KMS-11 (cell line): Measurements from ENCODE around the gene CDK5RAP2.

Experiments used
- H2AFZ ChIP-seq: fragments of 200-600 bp; sonication (generic); 2 replicates; pipeline ENCODE4 v1.6.1; 2016; ENCODE audit warnings: antibody characterized with exemption, mixed run types, low read depth
- H3K27ac ChIP-seq: fragments of 200-600 bp; sonication (generic); 2 replicates; pipeline ENCODE4 v1.6.1; 2016; ENCODE audit warnings: mild to moderate bottlenecking, mixed run types
- H3K27me3 ChIP-seq: fragments of 200-600 bp; sonication (generic); 2 replicates; pipeline ENCODE4 v1.6.1; 2017; ENCODE audit warnings: mild to moderate bottlenecking, low read depth, mixed run types, moderate library complexity; ENCODE audit not compliant: insufficient read depth
- H3K36me3 ChIP-seq: fragments of 200-600 bp; sonication (generic); 2 replicates; pipeline ENCODE4 v1.6.1; 2017; ENCODE audit warnings: mild to moderate bottlenecking, mixed run types; ENCODE audit not compliant: insufficient read depth
- H3K4me1 ChIP-seq: fragments of 200-600 bp; sonication (generic); 2 replicates; pipeline ENCODE4 v1.6.1; 2016; ENCODE audit warnings: mild to moderate bottlenecking, low read depth, mixed run types; ENCODE audit not compliant: poor library complexity, severe bottlenecking
- H3K4me2 ChIP-seq: fragments of 200-600 bp; sonication (generic); 2 replicates; pipeline ENCODE4 v1.7.0; 2016; ENCODE audit warnings: mild to moderate bottlenecking, mixed run types
- H3K4me3 ChIP-seq: fragments of 200-600 bp; sonication (generic); IDR thresholded peaks from 2 replicates; pipeline ENCODE4 v1.6.1; 2017; ENCODE audit warnings: low read depth, low read length, mixed read lengths; ENCODE audit not compliant: insufficient read depth
- H3K79me2 ChIP-seq: fragments of 200-600 bp; sonication (generic); 2 replicates; pipeline ENCODE4 v1.6.1; 2016; ENCODE audit warnings: low read depth, mixed run types; ENCODE audit not compliant: insufficient read depth
- H3K9ac ChIP-seq: fragments of 200-600 bp; sonication (generic); 2 replicates; pipeline ENCODE4 v1.6.1; 2016; ENCODE audit warnings: mild to moderate bottlenecking, mixed run types
- H4K20me1 ChIP-seq: fragments of 200-600 bp; sonication (generic); 2 replicates; pipeline ENCODE4 v1.6.1; 2016; ENCODE audit warnings: mild to moderate bottlenecking, mixed run types; ENCODE audit not compliant: insufficient read depth
- CTCF ChIP-seq: fragments of 200-600 bp; sonication (generic); conservative IDR thresholded peaks from 2 replicates; pipeline ENCODE4 v1.6.1; 2017; ENCODE audit warnings: low read depth, mild to moderate bottlenecking, antibody characterized with exemption, low read length, moderate library complexity, mixed read lengths

Gene CDK5RAP2

GRCh38 chr9:120619751-120620655, 40.0 kb upstream of the CDK5RAP2 start:
- Histone ChIP-seq H4K20me1 (no peaks in the 10 kb centered on the region), H3K36me3 (no peaks in the 10 kb centered on the region), H3K4me1 (peaks cover 37% of the 10 kb centered on the region), H3K4me3 (no peak overlapping the region), H2AFZ (peak overlapping the region; percentile 12; the same call in 1 of the 2 replicates), H3K27ac (no peak overlapping the region), H3K27me3 (no peaks in the 10 kb centered on the region), H3K79me2 (no peaks in the 10 kb centered on the region), H3K9ac (no peak overlapping the region), H3K4me2 (peak overlapping the region; percentile 35)
- peak; percentile 91 for TF ChIP-seq CTCF

- Histone ChIP-seq H3K79me2 (no peaks in the 10 kb centered on the region), H3K4me2 (peak overlapping the region; percentile 22; the same call in 1 of the 2 replicates), H3K9ac (no peak overlapping the region), H2AFZ (no peak overlapping the region), H3K36me3 (no peaks in the 10 kb centered on the region), H3K4me1 (peaks cover 35% of the 10 kb centered on the region), H4K20me1 (no peaks in the 10 kb centered on the region), H3K27me3 (no peaks in the 10 kb centered on the region), H3K27ac (no peak overlapping the region), H3K4me3 (no peak overlapping the region)
- TF ChIP-seq CTCF, result no peak
Measured at GRCh38 chr9:120616966-120617935, 37.3 kb upstream of the CDK5RAP2 start.

GRCh38 chr9:120612218-120612617, 32.3 kb upstream of the CDK5RAP2 start:
- Histone ChIP-seq H3K79me2 (no peaks in the 10 kb centered on the region), H3K4me3 (no peak overlapping the region), H3K4me1 (peaks cover 14% of the 10 kb centered on the region), H3K36me3 (no peaks in the 10 kb centered on the region), H3K9ac (no peak overlapping the region), H2AFZ (no peak overlapping the region), H3K27me3 (no peaks in the 10 kb centered on the region), H3K27ac (no peak overlapping the region), H3K4me2 (no peak overlapping the region), H4K20me1 (no peaks in the 10 kb centered on the region)
- no peak for TF ChIP-seq CTCF

GRCh38 chr9:120611690-120612068, 31.7 kb upstream of the CDK5RAP2 start:
- Histone ChIP-seq H3K4me3 (no peak overlapping the region), H3K27ac (no peak overlapping the region), H4K20me1 (no peaks in the 10 kb centered on the region), H3K27me3 (no peaks in the 10 kb centered on the region), H3K4me2 (no peak overlapping the region), H3K36me3 (no peaks in the 10 kb centered on the region), H3K4me1 (peaks cover 9% of the 10 kb centered on the region), H3K79me2 (no peaks in the 10 kb centered on the region), H3K9ac (no peak overlapping the region), H2AFZ (no peak overlapping the region)
- no peak for TF ChIP-seq CTCF
